Gastroesophageal sphincter (tissue), 4 donors: ENCODE results near the gene TTC9C. TPM values are rescaled to one million over a fixed set of nuclear protein-coding genes. Genes with fewer than 3 reads are reported as not detected.

Source experiments
- total RNA-seq, 4 donors: library from RNA; depleted of rRNA; stranded (reverse); fragments of >200 nt; gene quantifications; one replicate each; pipeline ENCODE4 v1.1.0, GENCODE V29; 2016

Gene TTC9C
- total RNA-seq, 4 donors from 2014 or later: 12.5 to 20.5 (median 19.8) TPM

Other genes starting within 250 kb of the TTC9C start
- 1,000 to 10,000 TPM; 1,348 to 2,181 (median 1,745) TPM for gene AHNAK, start 181.7 kb upstream of the TTC9C start, total RNA-seq
- gene EEF1G, start 154.6 kb upstream of the TTC9C start, total RNA-seq: 1,000 to 10,000 TPM; 1,070 to 1,712 (median 1,374) TPM
- gene TUT1, start 137.0 kb upstream of the TTC9C start, total RNA-seq: 1 to 10 TPM; 3.8 to 9.6 (median 7.6) TPM
- 10 to 100 TPM; 67.9 to 88.7 (median 85.6) TPM for gene MTA2, start 126.6 kb upstream of the TTC9C start, total RNA-seq
- gene EML3, start 115.7 kb upstream of the TTC9C start, total RNA-seq: 10 to 100 TPM; 25.4 to 36.7 (median 31.9) TPM
- 10 to 100 TPM in 3 of 4 donors, 1 to 10 TPM in 1; 3.0 to 18.3 (median 10.7) TPM for gene ROM1, start 115.2 kb upstream of the TTC9C start, total RNA-seq
- 10 to 100 TPM; 11.4 to 25.8 (median 22.4) TPM for gene B3GAT3, start 106.5 kb upstream of the TTC9C start, total RNA-seq
- 100 to 1,000 TPM in 3 of 4 donors, 10 to 100 TPM in 1; 87.8 to 151 (median 134) TPM for gene GANAB, start 81.9 kb upstream of the TTC9C start, total RNA-seq
- 10 to 100 TPM; 12.6 to 19.0 (median 14.5) TPM for gene INTS5, start 75.2 kb upstream of the TTC9C start, total RNA-seq
- gene C11orf98, start 63.3 kb upstream of the TTC9C start, total RNA-seq: 10 to 100 TPM; 19.3 to 39.5 (median 26.8) TPM
- 10 to 100 TPM in 1 of 4 donors, 1 to 10 TPM in 3; 2.0 to 18.6 (median 7.3) TPM for gene CSKMT, start 63.2 kb upstream of the TTC9C start, total RNA-seq
- gene UQCC3, start 56.8 kb upstream of the TTC9C start, total RNA-seq: 10 to 100 TPM in 1 of 4 donors, 1 to 10 TPM in 3; 7.3 to 10.1 (median 8.4) TPM
- gene LBHD1, start 56.2 kb upstream of the TTC9C start, total RNA-seq: 1 to 10 TPM; 1.2 to 3.9 (median 2.2) TPM
- 100 to 1,000 TPM; 162 to 185 (median 174) TPM for gene UBXN1, start 49.4 kb upstream of the TTC9C start, total RNA-seq
- 10 to 100 TPM; 20.1 to 42.1 (median 32.1) TPM for gene LRRN4CL, start 39.0 kb upstream of the TTC9C start, total RNA-seq
- 10 to 100 TPM; 25.7 to 37.8 (median 29.2) TPM for gene BSCL2, start 21.1 kb upstream of the TTC9C start, total RNA-seq
- gene GNG3, start 20.8 kb upstream of the TTC9C start, total RNA-seq: not detected
- gene HNRNPUL2, start 1.0 kb upstream of the TTC9C start, total RNA-seq: 10 to 100 TPM; 24.2 to 43.7 (median 31.0) TPM
- 10 to 100 TPM in 3 of 4 donors, 1 to 10 TPM in 1; 8.8 to 15.8 (median 12.3) TPM for gene ZBTB3, start 25.7 kb downstream of the TTC9C start, total RNA-seq
- 10 to 100 TPM; 34.4 to 49.5 (median 39.5) TPM for gene POLR2G, start 33.1 kb downstream of the TTC9C start, total RNA-seq
- 10 to 100 TPM in 3 of 4 donors, 1 to 10 TPM in 1; 5.5 to 23.4 (median 14.5) TPM for gene TAF6L, start 42.9 kb downstream of the TTC9C start, total RNA-seq
- gene TMEM179B, start 58.9 kb downstream of the TTC9C start, total RNA-seq: 10 to 100 TPM; 25.8 to 50.7 (median 33.9) TPM
- gene TMEM223, start 63.5 kb downstream of the TTC9C start, total RNA-seq: 10 to 100 TPM; 17.0 to 25.8 (median 19.1) TPM
- 10 to 100 TPM; 33.2 to 72.3 (median 57.2) TPM for gene NXF1, start 77.0 kb downstream of the TTC9C start, total RNA-seq
- gene STX5, start 103.6 kb downstream of the TTC9C start, total RNA-seq: 10 to 100 TPM; 23.3 to 31.6 (median 27.8) TPM
- gene TEX54, start 104.4 kb downstream of the TTC9C start, total RNA-seq: not detected
- gene WDR74, start 111.1 kb downstream of the TTC9C start, total RNA-seq: 10 to 100 TPM; 26.6 to 46.8 (median 39.3) TPM
- gene SLC3A2, start 152.4 kb downstream of the TTC9C start, total RNA-seq: 100 to 1,000 TPM in 1 of 4 donors, 10 to 100 TPM in 3; 66.9 to 144 (median 80.2) TPM
- under 1 TPM in 3 of 4 donors, not detected in 1; 0.16 to 0.89 (median 0.27) TPM for gene CHRM1, start 192.9 kb downstream of the TTC9C start, total RNA-seq